Measurements from ENCODE around the gene OR2C3. TPM values are rescaled to one million over a fixed set of nuclear protein-coding genes. Genes with fewer than 3 reads are reported as not detected.

The OR2C3 gene
- total and polyA plus RNA-seq, 2 of the 13 experiments (the other 11 are each of a cell fraction or from before 2014, with no cell fraction given), result not detected

GRCh38 chr1:247552231-247552630 lies 16.0 kb upstream of the OR2C3 start:
- 5% methylated on average over 2 of the region's 2 CpGs for WGBS (ENCODE audit: low lambda C conversion rate)
- CTCF ChIA-PET (ENCODE audit: low intra/inter-chr PET ratio, low total read pairs), result no interaction called here
- H3K27ac ChIP-seq (ENCODE audit: extremely low read length, insufficient read depth, low read length), result no peak overlapping the region

More at GRCh38 chr1:247552231-247552630, 16.0 kb upstream of the OR2C3 start:
- in situ Hi-C loops (cut with HindIII; ENCODE audit: extremely low pct_ligation_motif_present, low pct_unique_long_range_greater_than_20kb), result no loop called here
- H3K9me3 ChIP-seq (ENCODE audit: low read length), result no peaks in the 10 kb centered on the region
- no peaks in the 10 kb centered on the region for H3K36me3 ChIP-seq (replicated peaks in 1 of 2; ENCODE audit: control insufficient read depth in 1 of 2, insufficient read depth in 2 of 2, low read length in 2 of 2)
- H3K4me2 ChIP-seq (ENCODE audit: low read depth, low read length), result no peak overlapping the region
- POLR2A ChIA-PET, result no interaction called here
- intact Hi-C loops (cut with micrococcal nuclease; ENCODE audit: unreplicated experiment), result no loop called here
- FAIRE-seq (no peak), DNase-seq (ENCODE audit: low spot score) (no peak), ATAC-seq (no peak)
- no peaks in the 10 kb centered on the region for H3K79me2 ChIP-seq (ENCODE audit: insufficient read depth, low read length)
- H3K4me1 ChIP-seq (ENCODE audit: insufficient read depth, low read length), result no peaks in the 10 kb centered on the region
- TF ChIP-seq ZNF558 (CRISPR knock-in tag; IDR thresholded peaks at IDR 0.05; ENCODE audit: borderline replicate concordance) (no peak), HOXA3 (CRISPR knock-in tag; IDR thresholded peaks at IDR 0.05) (no peak), ZBTB1 (CRISPR knock-in tag; IDR thresholded peaks at IDR 0.05; ENCODE audit: borderline replicate concordance) (no peak), SOX6 (IDR thresholded peaks at IDR 0.05) (no peak), SOX6 (CRISPR knock-in tag; IDR thresholded peaks at IDR 0.05) (no peak), CBX2 (IDR thresholded peaks at IDR 0.05; ENCODE audit: low read depth, low read length) (no peak), CBX2 (CRISPR knock-in tag; IDR thresholded peaks at IDR 0.05; ENCODE audit: low read depth) (no peak), HNRNPK (IDR thresholded peaks at IDR 0.05; ENCODE audit: low read depth, low read length, poor library complexity, severe bottlenecking) (no peak), ZNF350 (CRISPR knock-in tag; IDR thresholded peaks at IDR 0.05; ENCODE audit: borderline replicate concordance, low read depth) (no peak), RAD51 (IDR thresholded peaks at IDR 0.05; ENCODE audit: borderline replicate concordance) (no peak), IKZF1 (IDR thresholded peaks at IDR 0.05) (no peak), ZNF12 (CRISPR knock-in tag; IDR thresholded peaks at IDR 0.05) (no peak), TRAFD1 (CRISPR knock-in tag; IDR thresholded peaks at IDR 0.05; ENCODE audit: borderline replicate concordance) (no peak), NR2F2 (IDR thresholded peaks at IDR 0.05; ENCODE audit: borderline replicate concordance, low read depth) (no peak), BRF2 (CRISPR knock-in tag; IDR thresholded peaks at IDR 0.05) (no peak), CAMTA2 (CRISPR knock-in tag; IDR thresholded peaks at IDR 0.05; ENCODE audit: borderline replicate concordance) (no peak), ATF3 (CRISPR knock-in tag; IDR thresholded peaks at IDR 0.05) (no peak), HNF4A (CRISPR knock-in tag; IDR thresholded peaks at IDR 0.05) (no peak)
- no peaks in the 10 kb centered on the region for H4K20me1 ChIP-seq (ENCODE audit: insufficient read depth, low read length)
- H2AFZ ChIP-seq (ENCODE audit: low read length), result no peak overlapping the region
- no peaks in the 10 kb centered on the region for H3K27me3 ChIP-seq (ENCODE audit: control insufficient read depth in 1 of 2, insufficient read depth in 2 of 2, low read length in 2 of 2)
- H3K4me3 ChIP-seq (replicated peaks in 1 of 3; ENCODE audit: insufficient read depth in 1 of 3, low read depth in 2 of 3, low read length in 3 of 3), result no peak overlapping the region
- H3K9ac ChIP-seq (ENCODE audit: insufficient read depth, low read depth, low read length), result no peak overlapping the region
- BruUV-seq (replicated peaks), result no TSS peak

All from HepG2 (cell line).